ENCODE results near the gene CATSPER3.
"Not testable (repeated sequence)": the region's sequence is repeated elsewhere in the genome, so short reads cannot be mapped to it uniquely, and the experiment has no call there.

The CATSPER3 gene

DNA sequence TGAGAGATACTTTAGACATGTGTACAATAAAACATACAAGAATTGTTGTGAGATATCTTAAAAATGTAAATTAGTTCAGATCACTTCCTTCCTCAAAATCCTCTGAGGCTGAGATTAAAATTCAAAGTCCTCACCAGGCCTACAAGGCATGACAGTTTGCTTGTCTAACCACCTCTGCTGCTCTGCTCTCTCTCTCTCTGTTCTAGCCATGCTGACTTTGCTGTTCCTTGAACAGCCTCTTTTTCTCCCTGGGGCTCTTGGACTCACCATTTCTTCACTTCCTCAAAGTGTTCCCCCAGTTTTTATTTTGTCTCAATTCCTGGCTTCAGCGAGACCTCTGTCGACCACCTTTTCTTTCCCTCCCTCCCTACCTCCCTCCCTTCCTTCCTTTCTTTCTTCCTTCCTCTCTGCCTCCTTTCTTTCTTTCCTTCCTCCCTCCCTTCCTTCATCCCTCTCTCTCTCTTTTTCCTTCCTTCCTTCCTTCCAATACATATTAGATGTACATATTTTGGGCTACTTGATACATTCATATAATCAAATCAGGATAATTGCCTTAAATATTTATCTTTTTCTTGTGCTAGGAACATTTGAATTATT lies 27.0 kb downstream of the CATSPER3 start:
- no peaks in the 10 kb centered on the region for H3K4me1 Mint-ChIP-seq
- no peaks in the 10 kb centered on the region for H3K9me3 Mint-ChIP-seq
- H3K36me3 Mint-ChIP-seq (ENCODE audit: low read depth): no peaks in the 10 kb centered on the region
- H3K27ac Mint-ChIP-seq: no peak overlapping the region
- no peak overlapping the region for H3K4me3 Mint-ChIP-seq
- no peak for ATAC-seq
- no peak for DNase-seq
- no peaks in the 10 kb centered on the region for H3K27me3 Mint-ChIP-seq

DNA sequence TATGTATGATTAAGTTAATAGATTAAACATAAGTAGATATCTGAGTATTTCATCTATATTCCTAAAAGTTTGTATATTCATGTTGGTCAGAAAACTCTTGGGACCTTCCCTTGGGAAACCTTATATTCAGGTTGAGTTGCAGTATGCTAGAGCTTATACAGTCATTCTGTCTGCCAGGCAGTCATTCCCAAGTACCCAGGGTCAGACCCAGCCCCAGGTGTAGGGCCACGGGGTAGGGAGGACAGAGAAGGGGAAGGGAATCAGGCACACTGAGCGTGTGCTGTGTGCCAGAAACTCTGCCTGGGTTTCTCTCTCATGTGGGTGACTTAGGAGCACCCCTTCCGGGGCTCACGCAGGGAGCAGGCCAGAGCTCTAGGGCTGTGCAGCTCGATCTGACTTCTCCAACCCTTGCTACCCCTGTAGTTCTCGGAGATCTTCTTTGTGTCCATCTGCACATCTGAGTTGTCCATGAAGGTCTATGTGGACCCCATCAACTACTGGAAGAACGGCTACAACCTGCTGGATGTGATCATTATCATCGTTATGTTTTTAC lies 28.2 kb downstream of the CATSPER3 start:
- peaks cover 2% of the 10 kb centered on the region for H3K27me3 Mint-ChIP-seq
- ATAC-seq (no peak), DNase-seq (no peak)
- no peak overlapping the region for H3K27ac Mint-ChIP-seq
- no peaks in the 10 kb centered on the region for H3K4me1 Mint-ChIP-seq
- no peak overlapping the region for H3K4me3 Mint-ChIP-seq
- no peaks in the 10 kb centered on the region for H3K36me3 Mint-ChIP-seq (ENCODE audit: low read depth)
- no peaks in the 10 kb centered on the region for H3K9me3 Mint-ChIP-seq

GRCh38 chr5:134997015-134997414 lies 29.3 kb downstream of the CATSPER3 start:
- ATAC-seq (no peak), DNase-seq (no peak)
- Mint-ChIP-seq H3K4me3 (no peak overlapping the region), H3K36me3 (ENCODE audit: low read depth) (no peaks in the 10 kb centered on the region), H3K27me3 (peaks cover 2% of the 10 kb centered on the region), H3K4me1 (no peaks in the 10 kb centered on the region), H3K27ac (no peak overlapping the region), H3K9me3 (no peaks in the 10 kb centered on the region)

DNA sequence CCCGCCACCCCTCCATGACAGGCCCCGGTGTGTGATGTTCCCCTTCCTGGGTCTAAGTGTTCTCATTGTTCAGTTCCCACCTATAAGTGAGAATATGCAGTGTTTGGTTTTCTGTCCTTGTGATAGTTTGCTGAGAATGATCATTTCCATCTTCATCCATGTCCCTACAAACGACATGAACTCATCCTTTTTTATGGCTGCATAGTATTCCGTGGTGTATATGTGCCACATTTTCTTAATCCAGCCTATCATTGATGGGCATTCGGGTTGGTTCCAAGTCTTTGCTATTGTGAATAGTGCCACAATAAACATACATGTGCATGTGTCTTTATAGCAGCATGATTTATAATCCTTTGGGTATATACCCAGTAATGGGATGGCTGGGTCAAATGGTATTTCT lies 30.4 kb downstream of the CATSPER3 start:
- H3K27me3 Mint-ChIP-seq; H3K4me1 Mint-ChIP-seq; ATAC-seq; H3K9me3 Mint-ChIP-seq; H3K4me3 Mint-ChIP-seq; H3K27ac Mint-ChIP-seq; DNase-seq; H3K36me3 Mint-ChIP-seq (ENCODE audit: low read depth): not testable (repeated sequence)

DNA sequence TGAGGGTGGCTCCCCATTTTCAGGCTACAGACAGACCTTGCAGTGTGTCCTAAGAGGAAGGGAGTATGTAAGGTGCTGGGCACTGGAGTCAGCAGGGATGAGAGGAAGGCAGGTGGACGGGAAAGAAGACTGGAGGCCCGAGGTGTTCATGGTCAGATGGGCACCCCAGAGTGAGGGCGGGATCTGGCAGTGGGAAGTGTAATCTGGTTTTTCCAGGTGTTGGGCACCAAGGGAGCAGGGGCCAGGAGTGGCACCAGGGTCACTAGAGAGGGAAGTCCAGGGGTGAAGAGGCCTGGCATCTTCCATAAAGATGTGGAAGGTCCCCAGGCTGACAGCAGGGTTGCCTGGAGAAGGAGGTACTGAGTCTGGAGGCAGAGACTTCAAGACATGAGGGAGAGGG lies 36.7 kb downstream of the CATSPER3 start:
- no peaks in the 10 kb centered on the region for H3K4me1 Mint-ChIP-seq
- H3K27ac Mint-ChIP-seq: no peak overlapping the region
- no peaks in the 10 kb centered on the region for H3K36me3 Mint-ChIP-seq (ENCODE audit: low read depth)
- ATAC-seq (no peak), DNase-seq (no peak)
- H3K9me3 Mint-ChIP-seq: no peaks in the 10 kb centered on the region
- H3K4me3 Mint-ChIP-seq: no peak overlapping the region
- H3K27me3 Mint-ChIP-seq: peaks cover 2% of the 10 kb centered on the region

- ATAC-seq: no peak
Observed at GRCh38 chr5:135005076-135005475, 37.4 kb downstream of the CATSPER3 start.

DNA sequence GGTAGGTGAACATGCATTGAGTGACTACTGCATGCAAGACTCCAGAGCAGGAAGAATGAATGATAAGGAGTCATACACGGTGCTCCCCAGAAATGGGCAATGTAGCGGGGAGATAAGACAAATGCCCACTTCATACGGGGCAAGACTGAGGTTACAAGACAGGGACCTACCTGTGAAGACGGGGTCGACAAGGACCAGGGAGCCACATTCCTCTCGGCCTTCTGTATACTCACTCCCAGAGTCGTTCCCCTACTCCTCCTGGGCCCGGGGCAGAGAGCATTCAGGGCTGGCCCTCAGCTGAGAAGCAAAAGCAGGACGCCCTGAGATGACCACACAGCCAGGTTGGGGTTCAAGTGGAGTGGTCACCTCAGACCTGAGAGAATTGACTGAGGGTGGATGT lies 39.6 kb downstream of the CATSPER3 start:
- Mint-ChIP-seq H3K27ac (no peak overlapping the region), H3K4me3 (no peak overlapping the region), H3K4me1 (no peaks in the 10 kb centered on the region), H3K9me3 (no peaks in the 10 kb centered on the region), H3K36me3 (ENCODE audit: low read depth) (no peaks in the 10 kb centered on the region), H3K27me3 (no peaks in the 10 kb centered on the region)
- DNase-seq (no peak), ATAC-seq (no peak)

More at GRCh38 chr5:135005076-135005475, 37.4 kb downstream of the CATSPER3 start:
- Mint-ChIP-seq H3K9me3 (no peaks in the 10 kb centered on the region), H3K4me3 (no peak overlapping the region), H3K4me1 (no peaks in the 10 kb centered on the region), H3K27me3 (peaks cover 2% of the 10 kb centered on the region), H3K27ac (no peak overlapping the region), H3K36me3 (ENCODE audit: low read depth) (no peaks in the 10 kb centered on the region)
- DNase-seq: no peak

- Mint-ChIP-seq H3K4me3 (no peak overlapping the region), H3K4me1 (no peaks in the 10 kb centered on the region), H3K36me3 (ENCODE audit: low read depth) (no peaks in the 10 kb centered on the region), H3K9me3 (no peaks in the 10 kb centered on the region), H3K27ac (no peak overlapping the region), H3K27me3 (no peaks in the 10 kb centered on the region)
- DNase-seq: no peak
- no peak for ATAC-seq
Observed at GRCh38 chr5:135007749-135008363, 40.1 kb downstream of the CATSPER3 start.

GRCh38 chr5:135008556-135008955 lies 40.8 kb downstream of the CATSPER3 start:
- Mint-ChIP-seq H3K9me3 (no peaks in the 10 kb centered on the region), H3K27ac (no peak overlapping the region), H3K4me1 (no peaks in the 10 kb centered on the region), H3K36me3 (ENCODE audit: low read depth) (no peaks in the 10 kb centered on the region), H3K4me3 (no peak overlapping the region), H3K27me3 (no peaks in the 10 kb centered on the region)
- ATAC-seq (no peak), DNase-seq (no peak)

GRCh38 chr5:135008981-135009735 lies 41.5 kb downstream of the CATSPER3 start:
- Mint-ChIP-seq H3K27ac (no peak overlapping the region), H3K9me3 (no peaks in the 10 kb centered on the region), H3K36me3 (ENCODE audit: low read depth) (no peaks in the 10 kb centered on the region), H3K27me3 (no peaks in the 10 kb centered on the region), H3K4me1 (no peaks in the 10 kb centered on the region), H3K4me3 (no peak overlapping the region)
- no peak for ATAC-seq
- DNase-seq: no peak

DNA sequence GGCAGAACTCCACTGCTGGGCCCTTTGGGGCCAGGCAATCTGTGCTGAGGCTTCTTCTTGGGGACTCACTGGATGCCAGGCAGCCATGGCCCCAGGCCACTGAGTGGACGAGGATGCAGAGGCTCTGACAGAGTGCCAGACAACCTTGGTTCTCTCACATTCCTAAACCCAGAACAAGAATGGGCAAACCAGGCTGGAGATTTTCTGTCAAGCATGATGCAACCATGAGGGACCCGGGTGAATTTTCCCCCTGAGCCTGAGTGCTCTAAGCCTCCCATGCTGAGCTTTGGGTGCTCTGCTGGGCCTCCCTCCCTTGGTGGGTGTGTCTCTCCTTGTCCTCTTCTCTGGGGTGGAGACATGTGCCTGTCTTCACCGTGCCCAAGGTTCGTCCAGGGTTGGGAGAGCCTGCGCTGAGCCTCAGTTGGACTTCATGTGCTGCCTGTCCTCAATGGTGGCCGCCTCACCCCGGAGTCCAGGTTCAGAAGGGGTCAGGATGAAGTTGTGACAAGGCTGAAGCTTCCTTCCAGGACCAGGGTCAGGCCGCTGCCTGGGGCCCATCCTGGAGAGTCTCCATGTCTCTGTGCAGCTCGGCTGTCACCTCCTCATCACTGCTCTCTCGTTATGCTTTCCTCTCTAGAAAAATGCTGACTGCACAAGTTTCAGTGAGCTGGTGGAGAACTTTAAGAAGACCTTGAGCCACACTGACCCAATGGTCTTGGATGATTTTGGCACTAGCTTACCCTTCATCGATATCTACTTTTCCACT lies 42.2 kb downstream of the CATSPER3 start:
- Mint-ChIP-seq H3K27ac (no peak overlapping the region), H3K36me3 (ENCODE audit: low read depth) (no peaks in the 10 kb centered on the region), H3K4me1 (no peaks in the 10 kb centered on the region), H3K27me3 (no peaks in the 10 kb centered on the region), H3K4me3 (no peak overlapping the region), H3K9me3 (no peaks in the 10 kb centered on the region)
- DNase-seq: no peak
- ATAC-seq: no peak

GRCh38 chr5:135010502-135011354 lies 43.0 kb downstream of the CATSPER3 start:
- Mint-ChIP-seq H3K36me3 (ENCODE audit: low read depth) (no peaks in the 10 kb centered on the region), H3K27ac (no peak overlapping the region)
- ATAC-seq: no peak

GRCh38 chr5:135011355-135012032 lies 43.8 kb downstream of the CATSPER3 start:
- DNase-seq: no peak
- Mint-ChIP-seq H3K27ac (no peak overlapping the region), H3K36me3 (ENCODE audit: low read depth) (no peaks in the 10 kb centered on the region), H3K4me3 (no peak overlapping the region), H3K9me3 (no peaks in the 10 kb centered on the region), H3K27me3 (no peaks in the 10 kb centered on the region), H3K4me1 (no peaks in the 10 kb centered on the region)
- ATAC-seq: no peak

More at GRCh38 chr5:135010502-135011354, 43.0 kb downstream of the CATSPER3 start:
- DNase-seq: no peak
- Mint-ChIP-seq H3K27me3 (no peaks in the 10 kb centered on the region), H3K4me3 (no peak overlapping the region), H3K9me3 (no peaks in the 10 kb centered on the region), H3K4me1 (no peaks in the 10 kb centered on the region)
